Lung (tissue), 12 donors: ENCODE data around the gene ARHGDIB. TPM values are rescaled to one million over a fixed set of nuclear protein-coding genes. Genes with fewer than 3 reads are reported as not detected.

Experiments
- ATAC-seq: fragments of 200-7000 bp; cut with Tn5 transposase; one replicate; pipeline ENCODE4 v1.9.1; 2020; ENCODE audit warnings: moderate number of reproducible peaks; ENCODE audit not compliant: insufficient read depth, low FRiP score
- DNase-seq, 3 donors: peaks; one replicate each; pipeline ENCODE4 v3.0.0-alpha.2; 2013 to 2017
- H3K27ac ChIP-seq, 2 donors: one replicate each; pipeline ENCODE4 v1.5.1; 2013; ENCODE audit warnings: mild to moderate bottlenecking in 2 of 2, moderate library complexity in 2 of 2, control low read depth in 1 of 2, inconsistent platforms in 1 of 2, low read depth in 1 of 2, low read length in 1 of 2
- H3K27me3 ChIP-seq, 3 donors: one replicate each; pipeline ENCODE4 v1.5.1; 2013; ENCODE audit warnings: low read length in 2 of 3; ENCODE audit not compliant: control insufficient read depth in 3 of 3, insufficient read depth in 3 of 3
- H3K36me3 ChIP-seq, 4 donors: one replicate each; pipeline ENCODE4 v1.5.1; 2013; ENCODE audit warnings: low read length in 4 of 4, mild to moderate bottlenecking in 1 of 4, moderate library complexity in 1 of 4; ENCODE audit not compliant: control insufficient read depth in 4 of 4, insufficient read depth in 4 of 4
- H3K4me1 ChIP-seq, 5 donors: one replicate each; pipeline ENCODE4 v1.5.1; 2013; ENCODE audit warnings: low read length in 5 of 5, mild to moderate bottlenecking in 2 of 5, moderate library complexity in 1 of 5; ENCODE audit not compliant: control insufficient read depth in 5 of 5, insufficient read depth in 5 of 5
- H3K4me3 ChIP-seq: one replicate; pipeline ENCODE4 v1.5.1; 2013; ENCODE audit warnings: mild to moderate bottlenecking, control low read depth, moderate library complexity
- H3K9ac ChIP-seq, 2 donors: one replicate each; pipeline ENCODE4 v1.5.1; 2013; ENCODE audit warnings: low read length in 2 of 2, control low read depth in 1 of 2; ENCODE audit not compliant: insufficient read depth in 1 of 2
- H3K9me3 ChIP-seq, 4 donors: one replicate each; pipeline ENCODE4 v1.5.1; 2013; ENCODE audit warnings: low read length in 3 of 4, mild to moderate bottlenecking in 1 of 4, moderate library complexity in 1 of 4; ENCODE audit not compliant: control insufficient read depth in 4 of 4, insufficient read depth in 3 of 4
- WGBS, 2 donors: extraction: QIAGEN DNeasy Blood & Tissue Kit; methylation state at CpG; one replicate each; pipeline ENCODE4 v1.1.7; 2013; 5-methylcytosine and 5-hydroxymethylcytosine counted together
- polyA plus RNA-seq, 2 donors: library from polyadenylated mRNA; stranded (reverse); fragments of 200-250 nt; gene quantifications; one replicate each; pipeline ENCODE4 v1.2.1, GENCODE V29; 2013
- total RNA-seq, 2 donors: library from RNA; depleted of rRNA in 1 of 2; stranded (reverse); fragments of >200 nt in 1 of 2; gene quantifications; one replicate each; pipeline ENCODE4 v1.2.1, GENCODE V29; 2014 to 2021
- TF ChIP-seq, protein P1 (sequence below): IDR thresholded peaks from 2 replicates; pipeline ENCODE4 v1.5.1; 2012; ENCODE audit warnings: mild to moderate bottlenecking; ENCODE audit errors: control extremely low read depth, extremely low read depth
- donor health status: control.
- donor health status: control.
- donor health status: Bipolar disorder and iron deficiency.
- donor health status: healthy.
- donor health status: DM: yes; HTN: yes; CAD: no.

Gene ARHGDIB
- total and polyA plus RNA-seq, 4 donors, result 66.5 to 597 (median 259) TPM

DNA sequence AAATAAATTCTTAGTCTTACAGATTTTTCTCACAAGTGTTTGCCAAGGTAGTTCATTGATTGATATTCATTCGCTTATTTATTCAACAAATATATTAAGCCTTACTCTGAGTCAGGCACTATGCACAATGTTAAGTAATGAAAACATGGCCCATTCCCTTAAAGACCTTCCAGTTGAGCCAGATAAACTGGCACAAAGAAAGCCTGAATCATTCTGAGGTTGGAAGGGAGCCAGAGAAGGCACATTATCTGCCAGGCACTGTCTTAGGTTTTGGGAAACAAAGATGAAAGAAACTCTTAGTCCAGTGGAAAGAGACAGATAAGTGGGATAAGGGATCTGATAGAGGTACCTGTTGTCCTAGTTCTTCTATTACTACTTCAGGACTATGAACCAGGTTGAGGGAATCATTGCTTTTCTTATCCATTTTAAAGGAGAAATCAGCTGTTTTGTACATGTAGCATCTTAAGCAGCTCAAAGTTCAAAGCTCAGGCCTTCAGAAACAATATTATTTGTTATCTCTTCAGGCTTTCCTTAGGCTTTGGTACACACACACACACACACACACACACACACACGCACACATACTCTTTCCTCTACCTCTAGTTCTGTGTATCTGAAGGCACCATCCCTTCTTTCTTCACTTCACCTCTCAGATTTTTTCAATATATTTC, 38.4 kb upstream of the ARHGDIB start:
- no peak for DNase-seq
- Histone ChIP-seq H3K27ac (no peak overlapping the region), H3K4me1 (peaks cover 0 to 7% (median 2%) of the 10 kb centered on the region in 5 donors), H3K9ac (no peak overlapping the region), H3K36me3 (no peaks in the 10 kb centered on the region), H3K4me3 (no peak overlapping the region), H3K9me3 (no peaks in the 10 kb centered on the region), H3K27me3 (no peaks in the 10 kb centered on the region)
- TF ChIP-seq, protein P1, sequence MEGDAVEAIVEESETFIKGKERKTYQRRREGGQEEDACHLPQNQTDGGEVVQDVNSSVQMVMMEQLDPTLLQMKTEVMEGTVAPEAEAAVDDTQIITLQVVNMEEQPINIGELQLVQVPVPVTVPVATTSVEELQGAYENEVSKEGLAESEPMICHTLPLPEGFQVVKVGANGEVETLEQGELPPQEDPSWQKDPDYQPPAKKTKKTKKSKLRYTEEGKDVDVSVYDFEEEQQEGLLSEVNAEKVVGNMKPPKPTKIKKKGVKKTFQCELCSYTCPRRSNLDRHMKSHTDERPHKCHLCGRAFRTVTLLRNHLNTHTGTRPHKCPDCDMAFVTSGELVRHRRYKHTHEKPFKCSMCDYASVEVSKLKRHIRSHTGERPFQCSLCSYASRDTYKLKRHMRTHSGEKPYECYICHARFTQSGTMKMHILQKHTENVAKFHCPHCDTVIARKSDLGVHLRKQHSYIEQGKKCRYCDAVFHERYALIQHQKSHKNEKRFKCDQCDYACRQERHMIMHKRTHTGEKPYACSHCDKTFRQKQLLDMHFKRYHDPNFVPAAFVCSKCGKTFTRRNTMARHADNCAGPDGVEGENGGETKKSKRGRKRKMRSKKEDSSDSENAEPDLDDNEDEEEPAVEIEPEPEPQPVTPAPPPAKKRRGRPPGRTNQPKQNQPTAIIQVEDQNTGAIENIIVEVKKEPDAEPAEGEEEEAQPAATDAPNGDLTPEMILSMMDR, result no peak
- 80 to 86% methylated on average over 2 of the region's 2 CpGs for WGBS, 2 donors
- ATAC-seq, result no peak

DNA sequence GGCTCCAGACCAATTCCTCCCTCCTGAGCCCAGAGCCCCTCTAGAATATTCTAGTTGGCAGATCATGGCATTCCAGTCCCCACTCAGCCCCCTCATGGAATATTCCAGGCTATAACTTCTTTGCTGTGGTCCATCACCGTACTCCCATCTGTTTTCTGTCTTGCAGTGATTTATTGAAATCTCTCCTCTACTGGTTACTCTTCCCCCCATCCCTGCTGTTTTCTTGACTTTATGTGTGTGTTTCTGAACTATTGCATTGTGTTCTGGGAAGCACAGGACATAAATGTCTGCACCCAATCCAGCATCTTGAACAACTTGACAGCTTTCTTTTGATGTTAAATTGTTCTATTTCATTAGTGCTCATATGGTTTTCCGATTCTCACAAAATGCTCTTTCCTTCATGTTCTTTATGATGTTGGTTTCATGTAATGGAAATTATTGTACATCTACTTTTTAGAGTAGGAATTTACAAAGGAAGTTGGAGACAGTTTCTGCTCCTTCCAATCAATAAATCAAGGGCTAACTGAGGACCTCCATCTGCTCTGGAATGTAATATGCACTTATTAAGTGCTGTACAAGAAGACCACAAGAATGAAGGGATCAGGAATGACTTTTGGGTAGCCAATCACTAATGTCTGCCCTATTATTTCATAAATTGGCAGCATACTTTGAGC, 37.8 kb upstream of the ARHGDIB start:
- no peaks in the 10 kb centered on the region for H3K36me3 ChIP-seq
- no peak for ATAC-seq
- no peak overlapping the region for H3K4me3 ChIP-seq
- no peak overlapping the region for H3K27ac ChIP-seq
- WGBS, 2 donors, result 91 to 95% methylated on average over 2 of the region's 2 CpGs
- no peaks in the 10 kb centered on the region for H3K27me3 ChIP-seq
- DNase-seq, result no peak
- H3K9ac ChIP-seq, result no peak overlapping the region
- TF ChIP-seq, protein P1, result no peak
- H3K9me3 ChIP-seq, result no peaks in the 10 kb centered on the region
- H3K4me1 ChIP-seq, result peaks cover 0 to 7% (median 2%) of the 10 kb centered on the region in 5 donors

DNA sequence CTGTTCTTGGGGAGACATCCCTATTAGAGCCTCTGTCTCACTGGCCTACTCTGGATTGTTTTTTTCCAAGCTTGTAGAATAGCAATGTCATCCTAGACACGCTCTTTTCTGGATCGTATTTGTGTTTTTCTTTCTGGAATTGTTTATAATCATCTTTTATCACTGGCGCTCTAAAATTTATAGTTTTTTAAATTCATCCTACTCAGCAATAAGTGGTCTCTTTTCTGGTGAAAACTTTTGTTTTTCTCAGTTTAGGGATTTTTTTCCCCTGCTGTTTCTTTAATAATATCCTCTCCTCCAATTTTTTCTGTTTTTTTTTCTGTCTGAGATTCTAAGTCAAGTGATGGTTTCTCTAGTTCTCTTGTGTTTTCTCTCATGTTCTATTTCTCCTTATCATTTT, 36.6 kb upstream of the ARHGDIB start:
- DNase-seq (no peak), ATAC-seq (no peak)
- peaks cover 0 to 7% (median 3%) of the 10 kb centered on the region in 5 donors for H3K4me1 ChIP-seq
- TF ChIP-seq, protein P1, result no peak
- no peak overlapping the region for H3K9ac ChIP-seq
- no peak overlapping the region for H3K27ac ChIP-seq
- no peak overlapping the region for H3K4me3 ChIP-seq
- no peaks in the 10 kb centered on the region for H3K36me3 ChIP-seq
- H3K9me3 ChIP-seq, result no peaks in the 10 kb centered on the region
- whole genome bisulfite sequencing, 2 donors, result 90 to 94% methylated on average over 3 of the region's 3 CpGs
- H3K27me3 ChIP-seq, result no peaks in the 10 kb centered on the region
